Keratinocyte (primary cell): ENCODE results near the gene SPAG16.

Experiments used
- EZH2 ChIP-seq: IDR thresholded peaks from one replicate; pipeline ENCODE4 v1.6.1; 2012; ENCODE audit warnings: inconsistent platforms, mild to moderate bottlenecking, low read length, moderate library complexity
- TF ChIP-seq, protein P1 (sequence below), 3 experiments: IDR thresholded peaks in 1 of 3; conservative IDR thresholded peaks in 1 of 3; optimal IDR thresholded peaks in 1 of 3; 2 replicates in 2 of 3; 3 replicates in 1 of 3; pipeline versions ENCODE3 to v1.5.1; 2011; ENCODE audit warnings: low read length in 3 of 3, mild to moderate bottlenecking in 3 of 3, moderate library complexity in 2 of 3, control low read depth in 1 of 3, inconsistent platforms in 1 of 3; ENCODE audit not compliant: insufficient read depth in 2 of 3; ENCODE audit errors: extremely low read depth in 1 of 3

DNA sequence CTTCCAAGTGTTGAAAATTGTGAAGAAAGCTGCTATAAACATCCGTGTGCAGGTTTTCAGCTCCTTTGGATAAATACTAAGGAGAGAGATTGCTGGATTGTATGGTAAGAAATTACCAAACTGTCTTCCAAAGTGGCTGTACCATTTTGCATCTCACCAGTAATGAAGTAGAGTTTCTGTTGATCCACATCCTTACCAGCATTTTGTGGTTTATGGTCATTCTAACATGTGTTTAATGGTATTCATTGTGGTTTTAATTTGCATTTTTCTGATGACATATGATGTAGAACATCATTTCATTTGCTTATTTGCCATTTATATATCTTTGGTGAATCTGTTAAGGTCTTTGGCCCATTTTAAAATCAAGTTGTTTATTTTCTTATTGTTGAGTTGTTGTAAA is 260.7 kb downstream of the SPAG16 start:
- TF ChIP-seq, protein P1, sequence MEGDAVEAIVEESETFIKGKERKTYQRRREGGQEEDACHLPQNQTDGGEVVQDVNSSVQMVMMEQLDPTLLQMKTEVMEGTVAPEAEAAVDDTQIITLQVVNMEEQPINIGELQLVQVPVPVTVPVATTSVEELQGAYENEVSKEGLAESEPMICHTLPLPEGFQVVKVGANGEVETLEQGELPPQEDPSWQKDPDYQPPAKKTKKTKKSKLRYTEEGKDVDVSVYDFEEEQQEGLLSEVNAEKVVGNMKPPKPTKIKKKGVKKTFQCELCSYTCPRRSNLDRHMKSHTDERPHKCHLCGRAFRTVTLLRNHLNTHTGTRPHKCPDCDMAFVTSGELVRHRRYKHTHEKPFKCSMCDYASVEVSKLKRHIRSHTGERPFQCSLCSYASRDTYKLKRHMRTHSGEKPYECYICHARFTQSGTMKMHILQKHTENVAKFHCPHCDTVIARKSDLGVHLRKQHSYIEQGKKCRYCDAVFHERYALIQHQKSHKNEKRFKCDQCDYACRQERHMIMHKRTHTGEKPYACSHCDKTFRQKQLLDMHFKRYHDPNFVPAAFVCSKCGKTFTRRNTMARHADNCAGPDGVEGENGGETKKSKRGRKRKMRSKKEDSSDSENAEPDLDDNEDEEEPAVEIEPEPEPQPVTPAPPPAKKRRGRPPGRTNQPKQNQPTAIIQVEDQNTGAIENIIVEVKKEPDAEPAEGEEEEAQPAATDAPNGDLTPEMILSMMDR (optimal IDR thresholded peaks at IDR 0.05 in 1 of 3, IDR thresholded peaks at IDR 0.05 in 1 of 3, conservative IDR thresholded peaks at IDR 0.05 in 1 of 3; ENCODE audit: extremely low read depth in 1 of 3, insufficient read depth in 2 of 3, low read length in 3 of 3): no peak
- no peak for TF ChIP-seq EZH2
